ENCODE results near the gene BTBD8.

GRCh38 chr1:92219028-92219427 lies 138.9 kb downstream of the BTBD8 start:
- TF ChIP-seq CTCF (conservative IDR thresholded peaks at IDR 0.05; ENCODE audit: low read depth in 2 of 2) (no peak), POLR2AphosphoS5 (IDR thresholded peaks at IDR 0.05; ENCODE audit: low read depth) (no peak), ZNF114 (CRISPR knock-in tag; IDR thresholded peaks at IDR 0.05) (no peak), EZH2 (IDR thresholded peaks at IDR 0.05; ENCODE audit: low read depth, unreplicated experiment) (no peak), STAT1 (IDR thresholded peaks at IDR 0.05; ENCODE audit: unreplicated experiment) (no peak)
